Anterior cingulate cortex (tissue), 58 donors: ENCODE results near the gene PVALEF.
"Not testable (repeated sequence)": the region's sequence is repeated elsewhere in the genome, so short reads cannot be mapped to it uniquely, and the experiment has no call there.

Source experiments
- DNase-seq, 58 donors: peaks; one replicate each; lab custom pipeline; 2025; lab: John Stamatoyannopoulos, UW

Gene PVALEF

GRCh38 chr17:81142301-81143199, 22.8 kb upstream of the PVALEF start:
- peak in 53 of 58 donors; percentile 18 to 87 (median 65) for DNase-seq

DNA sequence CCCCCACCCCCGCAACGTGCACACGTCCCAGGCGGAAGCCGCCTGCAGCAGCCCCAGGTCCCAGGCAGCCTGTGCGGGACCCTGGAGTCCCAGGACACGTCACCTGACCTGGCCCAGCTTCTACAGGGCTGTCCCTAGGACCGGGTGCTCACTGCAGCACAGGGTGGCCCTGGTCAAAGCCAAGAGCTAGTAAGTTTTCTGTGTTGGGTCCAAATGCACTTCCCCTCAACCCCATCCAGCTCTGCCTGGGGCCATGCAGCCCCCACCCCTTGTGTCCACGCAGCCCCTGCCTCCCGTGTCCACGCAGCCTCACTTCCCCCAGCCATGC, 22.1 kb upstream of the PVALEF start:
- DNase-seq, result no peak

- DNase-seq, result no peak
Observed at GRCh38 chr17:81143717-81144422, 21.4 kb upstream of the PVALEF start.

GRCh38 chr17:81144423-81144781, 20.9 kb upstream of the PVALEF start:
- peak in 1 of 58 donors; percentile 22 for DNase-seq

DNA sequence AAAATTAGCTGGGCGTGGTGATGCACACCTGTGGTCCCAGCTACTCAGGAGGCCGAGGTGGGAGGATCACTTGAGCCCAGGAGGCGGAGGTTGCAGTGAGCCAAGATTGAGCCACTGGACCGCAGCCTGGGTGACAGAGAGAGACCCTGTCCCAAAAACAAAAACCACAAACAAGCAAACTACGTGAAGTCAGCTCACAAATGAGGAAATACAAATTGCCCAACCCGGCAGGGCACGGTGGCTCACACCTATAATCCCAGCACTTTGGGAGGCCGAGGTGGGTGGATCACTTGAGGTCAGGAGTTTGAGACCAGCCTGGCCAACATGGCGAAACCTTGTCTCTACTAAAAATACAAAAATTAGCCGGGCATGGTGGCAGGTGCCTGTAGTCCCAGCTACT, 19.1 kb upstream of the PVALEF start:
- DNase-seq, result not testable (repeated sequence)

DNA sequence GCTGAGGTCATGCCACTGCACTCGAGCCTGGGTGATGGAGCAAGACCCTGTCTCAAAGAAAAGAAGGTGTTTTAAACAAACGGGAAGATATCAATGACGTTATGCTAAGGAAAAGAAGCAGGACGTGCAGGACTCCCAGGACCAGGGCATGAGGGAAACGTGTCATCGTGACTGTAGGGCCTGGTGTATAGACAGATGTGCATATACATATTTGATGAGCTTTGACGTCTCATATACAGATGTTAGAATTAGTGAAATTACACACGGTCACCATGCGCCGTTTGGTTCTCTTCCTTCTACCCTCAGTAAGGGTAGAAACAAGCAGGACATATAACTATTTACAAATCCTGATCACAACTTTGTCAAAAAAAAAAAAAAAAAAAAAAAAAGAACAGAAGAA, 17.6 kb upstream of the PVALEF start:
- no peak for DNase-seq

DNA sequence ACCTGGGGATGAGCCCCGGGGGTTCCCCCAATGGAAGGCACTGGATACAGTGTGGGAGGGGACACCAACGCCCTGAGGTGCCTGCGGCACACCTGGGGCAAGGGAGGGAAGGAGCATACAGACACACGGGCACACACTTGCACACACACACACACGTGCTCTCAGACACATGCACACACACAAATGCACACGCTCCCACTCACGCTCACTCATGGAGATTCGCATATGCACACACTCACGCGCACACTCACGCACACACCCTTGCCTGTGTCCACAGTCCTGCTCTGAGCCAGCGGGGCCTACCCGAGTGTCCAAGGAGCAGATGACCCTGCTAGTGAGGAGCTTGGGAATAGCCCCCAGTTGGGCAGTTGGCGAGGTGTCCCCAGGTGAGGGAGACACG, 16.7 kb upstream of the PVALEF start:
- DNase-seq, result no peak

DNA sequence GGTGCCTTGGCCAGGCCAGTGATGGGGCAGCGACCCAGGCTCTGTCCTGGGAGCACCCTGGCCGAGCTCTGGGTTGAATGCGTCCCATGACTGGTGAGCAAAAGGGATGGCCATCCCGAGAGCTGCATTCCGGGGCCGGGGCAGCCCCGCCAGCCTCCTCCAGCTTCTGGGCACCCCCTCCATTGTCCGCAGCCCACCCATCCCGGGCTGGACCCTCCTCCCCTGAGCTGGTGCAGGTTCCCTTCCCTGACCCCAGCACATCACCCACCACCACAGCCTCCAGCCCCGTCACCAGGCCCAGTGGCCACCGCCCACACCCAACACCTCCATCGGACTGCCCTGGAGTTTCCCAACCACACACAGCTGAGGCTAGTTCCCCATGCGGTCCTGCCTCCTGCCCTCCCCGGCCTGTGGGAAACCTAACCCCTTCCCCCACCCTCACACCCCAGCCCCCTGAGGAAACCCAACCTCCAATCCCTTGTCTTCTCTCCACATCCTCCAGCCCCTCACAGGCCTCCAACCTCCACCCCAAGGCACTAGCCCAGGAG, 16.2 kb upstream of the PVALEF start:
- no peak for DNase-seq

DNA sequence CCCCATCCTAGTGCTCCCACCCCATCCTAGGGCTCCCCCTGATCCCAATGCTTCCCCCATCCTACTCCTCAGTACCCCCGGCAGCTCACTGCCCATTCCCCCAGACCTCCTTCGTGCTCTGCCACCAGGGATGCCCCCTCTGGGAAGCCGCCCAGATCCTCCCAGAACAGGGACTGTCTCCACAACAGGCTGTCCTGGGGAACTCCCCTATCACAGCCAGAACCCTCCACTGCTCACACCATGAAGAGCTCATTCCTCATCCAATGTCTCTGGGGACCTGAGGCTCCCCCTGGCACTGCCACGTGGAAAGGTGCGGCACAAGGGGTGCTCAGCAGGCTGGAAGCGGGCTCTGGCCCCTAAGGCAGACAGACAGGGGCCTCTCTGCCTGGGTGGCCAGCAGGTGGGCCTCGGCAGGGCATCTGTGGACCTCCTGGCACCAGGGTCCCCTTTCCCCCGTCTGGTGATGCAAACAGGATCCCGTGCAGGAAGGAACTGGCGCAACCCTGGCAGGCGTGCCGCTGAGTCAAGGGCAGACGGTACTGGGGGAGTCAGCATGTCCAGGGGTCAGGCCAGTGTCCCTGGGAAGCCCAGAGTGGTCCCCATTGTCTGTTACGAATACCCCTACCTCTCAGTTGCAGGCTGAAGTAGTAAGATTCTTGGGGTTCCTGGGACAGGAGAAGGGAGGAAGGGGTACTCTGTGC, 14.8 kb upstream of the PVALEF start:
- no peak for DNase-seq

- DNase-seq, result no peak
Observed at GRCh38 chr17:81151278-81151677, 14.0 kb upstream of the PVALEF start.

GRCh38 chr17:81152288-81152828, 12.9 kb upstream of the PVALEF start:
- no peak for DNase-seq

GRCh38 chr17:81153340-81153803, 11.9 kb upstream of the PVALEF start:
- peak in 49 of 58 donors; percentile 23 to 91 (median 66) for DNase-seq

DNA sequence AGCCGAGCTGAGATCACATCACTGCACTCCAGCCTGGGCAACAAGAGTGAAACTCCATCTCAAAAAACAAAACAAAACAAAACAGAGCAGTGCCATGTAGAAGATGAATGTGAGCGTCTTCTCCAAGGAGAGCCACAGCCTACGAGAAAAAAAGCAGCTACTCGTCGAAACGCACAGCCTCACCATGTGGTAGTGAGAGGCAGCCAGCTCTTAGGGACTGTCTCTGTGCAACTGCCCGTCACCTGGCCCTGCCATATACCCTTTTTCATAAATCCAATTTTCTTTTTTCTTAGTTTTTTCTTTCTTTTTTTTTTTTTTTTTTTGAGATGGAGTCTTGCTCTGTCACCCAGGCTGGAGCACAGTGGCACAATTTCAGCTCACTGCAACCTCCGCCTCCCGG, 11.3 kb upstream of the PVALEF start:
- peak in 1 of 58 donors; percentile 19 for DNase-seq

- DNase-seq, result no peak
Observed at GRCh38 chr17:81154961-81155360, 10.3 kb upstream of the PVALEF start.

- DNase-seq, result no peak
Observed at GRCh38 chr17:81156866-81157805, 8.2 kb upstream of the PVALEF start.

GRCh38 chr17:81157848-81158687, 7.2 kb upstream of the PVALEF start:
- no peak for DNase-seq

DNA sequence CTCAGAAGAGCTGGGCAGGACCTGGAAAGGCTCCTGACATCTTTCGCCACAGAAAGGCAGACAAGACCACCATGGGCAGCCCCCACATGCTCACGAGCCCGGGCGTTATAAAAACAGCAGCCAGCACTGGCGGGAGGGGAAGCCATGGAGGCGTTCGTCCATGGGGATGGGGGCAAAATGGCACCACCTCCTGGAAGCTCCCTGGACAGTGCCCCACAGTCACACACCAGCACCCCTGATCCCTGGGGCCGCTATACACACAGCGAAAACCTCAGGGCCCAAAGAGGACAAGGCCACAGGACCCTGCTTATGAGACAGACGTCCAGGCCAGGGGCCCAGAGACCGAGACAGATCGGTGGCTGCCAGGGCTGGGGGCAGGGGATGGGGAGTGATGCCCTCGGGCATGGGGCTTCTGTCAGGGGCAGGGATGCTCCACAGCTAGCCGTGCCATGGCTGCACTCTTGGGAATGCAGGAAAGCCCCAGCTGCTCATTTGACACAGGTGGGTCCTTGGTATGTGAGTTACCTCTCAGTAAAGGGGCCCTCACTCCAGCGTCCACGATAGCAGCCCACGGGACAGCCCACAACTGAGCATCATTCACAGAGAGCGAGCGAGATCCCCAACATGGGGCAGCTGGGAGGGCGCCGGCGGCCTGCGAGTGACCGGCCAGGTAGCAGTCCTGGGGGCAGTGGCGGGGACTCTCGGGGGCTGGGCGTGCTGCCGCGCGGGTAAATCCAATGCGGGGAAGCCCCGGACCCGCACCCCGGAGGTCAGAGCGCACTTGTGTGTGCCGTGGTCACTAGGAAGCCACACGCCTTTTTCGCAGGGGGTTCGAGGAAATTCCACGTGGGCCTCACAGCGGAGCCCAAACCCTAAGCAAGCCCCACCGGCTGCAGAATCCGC, 6.4 kb upstream of the PVALEF start:
- no peak for DNase-seq
